Measurements from ENCODE around the gene SHANK3.

SHANK3 gene

DNA sequence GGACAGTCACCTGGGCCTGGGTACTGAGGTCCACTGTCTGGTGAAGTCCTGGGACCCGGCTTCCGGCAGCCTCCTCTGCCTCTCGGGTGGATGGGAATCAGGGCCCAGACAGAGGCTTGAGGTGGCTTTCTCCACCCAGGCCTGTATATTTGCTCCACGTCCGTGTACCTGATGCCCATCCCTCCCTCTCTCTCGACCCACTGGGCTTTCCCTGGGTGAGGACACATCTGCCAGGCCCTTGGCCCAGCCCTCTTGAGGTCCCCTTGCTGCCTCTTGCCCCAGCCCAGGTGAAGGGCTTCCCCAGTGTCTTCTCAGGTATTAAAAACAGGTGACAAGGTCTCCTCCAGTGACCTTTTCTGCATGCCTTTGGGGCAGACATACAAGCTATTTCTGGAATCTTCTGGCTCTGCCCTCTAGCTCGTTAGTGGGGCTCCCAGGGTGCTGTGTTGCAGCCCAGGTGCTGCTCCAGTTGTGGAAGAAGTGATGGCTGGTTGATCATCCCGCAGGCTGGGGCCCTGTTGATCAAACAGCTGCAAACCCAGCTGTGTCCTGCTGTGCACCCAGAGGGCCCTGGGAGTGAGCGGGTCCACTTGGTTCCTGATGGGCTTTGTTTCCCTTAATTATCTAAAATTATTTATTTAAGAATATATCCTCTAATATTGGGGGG, 39.9 kb downstream of the SHANK3 start:
- no peak for TF ChIP-seq CEBPB (IDR thresholded peaks at IDR 0.05)

GRCh38 chr22:50713008-50713385, 40.4 kb downstream of the SHANK3 start:
- TF ChIP-seq FOXM1 (IDR thresholded peaks at IDR 0.05; ENCODE audit: borderline replicate concordance, low read depth), result no peak
- no peak for TF ChIP-seq ZBTB7A (IDR thresholded peaks at IDR 0.05; ENCODE audit: low read depth)

GRCh38 chr22:50713571-50714056, 41.0 kb downstream of the SHANK3 start:
- TF ChIP-seq TEAD4 (IDR thresholded peaks at IDR 0.05) (no peak), CEBPB (IDR thresholded peaks at IDR 0.05) (no peak), EP300 (IDR thresholded peaks at IDR 0.05; ENCODE audit: borderline replicate concordance) (no peak), TAF1 (IDR thresholded peaks at IDR 0.05; ENCODE audit: low read depth) (no peak), FOXM1 (IDR thresholded peaks at IDR 0.05; ENCODE audit: borderline replicate concordance, low read depth) (no peak), YY1 (IDR thresholded peaks at IDR 0.05; ENCODE audit: low read depth) (no peak), CREB1 (IDR thresholded peaks at IDR 0.05; ENCODE audit: low read depth) (no peak), EGR1 (IDR thresholded peaks at IDR 0.05) (no peak), USF1 (IDR thresholded peaks at IDR 0.05) (no peak), TCF12 (IDR thresholded peaks at IDR 0.05; ENCODE audit: low read depth) (no peak), NFIC (IDR thresholded peaks at IDR 0.05) (no peak)

DNA sequence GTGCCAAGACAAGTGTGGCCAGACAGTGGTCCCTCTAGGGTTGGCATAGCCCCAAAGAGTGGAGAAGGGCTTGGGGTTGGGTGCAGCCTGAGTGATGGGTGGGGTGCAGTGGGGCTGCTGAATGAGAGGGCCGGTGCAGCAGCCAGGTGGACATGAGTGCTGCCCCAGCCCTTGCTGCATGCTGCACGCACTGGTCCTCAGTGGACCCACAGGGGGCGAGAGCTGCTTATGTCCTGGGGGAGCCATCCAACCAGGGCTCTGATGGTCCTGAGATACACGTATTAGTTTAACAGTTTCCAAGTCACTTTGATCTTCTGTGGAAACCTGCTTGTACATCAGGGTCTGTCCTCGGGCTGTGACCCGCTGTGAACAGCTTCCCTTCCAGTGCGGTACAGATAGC, 41.5 kb downstream of the SHANK3 start:
- TF ChIP-seq TEAD4 (IDR thresholded peaks at IDR 0.05) (no peak), EP300 (IDR thresholded peaks at IDR 0.05; ENCODE audit: borderline replicate concordance) (no peak)

GRCh38 chr22:50714631-50715179, 42.1 kb downstream of the SHANK3 start:
- TF ChIP-seq NFIC (IDR thresholded peaks at IDR 0.05), result no peak

GRCh38 chr22:50715250-50715649, 42.6 kb downstream of the SHANK3 start:
- TF ChIP-seq, protein P1, sequence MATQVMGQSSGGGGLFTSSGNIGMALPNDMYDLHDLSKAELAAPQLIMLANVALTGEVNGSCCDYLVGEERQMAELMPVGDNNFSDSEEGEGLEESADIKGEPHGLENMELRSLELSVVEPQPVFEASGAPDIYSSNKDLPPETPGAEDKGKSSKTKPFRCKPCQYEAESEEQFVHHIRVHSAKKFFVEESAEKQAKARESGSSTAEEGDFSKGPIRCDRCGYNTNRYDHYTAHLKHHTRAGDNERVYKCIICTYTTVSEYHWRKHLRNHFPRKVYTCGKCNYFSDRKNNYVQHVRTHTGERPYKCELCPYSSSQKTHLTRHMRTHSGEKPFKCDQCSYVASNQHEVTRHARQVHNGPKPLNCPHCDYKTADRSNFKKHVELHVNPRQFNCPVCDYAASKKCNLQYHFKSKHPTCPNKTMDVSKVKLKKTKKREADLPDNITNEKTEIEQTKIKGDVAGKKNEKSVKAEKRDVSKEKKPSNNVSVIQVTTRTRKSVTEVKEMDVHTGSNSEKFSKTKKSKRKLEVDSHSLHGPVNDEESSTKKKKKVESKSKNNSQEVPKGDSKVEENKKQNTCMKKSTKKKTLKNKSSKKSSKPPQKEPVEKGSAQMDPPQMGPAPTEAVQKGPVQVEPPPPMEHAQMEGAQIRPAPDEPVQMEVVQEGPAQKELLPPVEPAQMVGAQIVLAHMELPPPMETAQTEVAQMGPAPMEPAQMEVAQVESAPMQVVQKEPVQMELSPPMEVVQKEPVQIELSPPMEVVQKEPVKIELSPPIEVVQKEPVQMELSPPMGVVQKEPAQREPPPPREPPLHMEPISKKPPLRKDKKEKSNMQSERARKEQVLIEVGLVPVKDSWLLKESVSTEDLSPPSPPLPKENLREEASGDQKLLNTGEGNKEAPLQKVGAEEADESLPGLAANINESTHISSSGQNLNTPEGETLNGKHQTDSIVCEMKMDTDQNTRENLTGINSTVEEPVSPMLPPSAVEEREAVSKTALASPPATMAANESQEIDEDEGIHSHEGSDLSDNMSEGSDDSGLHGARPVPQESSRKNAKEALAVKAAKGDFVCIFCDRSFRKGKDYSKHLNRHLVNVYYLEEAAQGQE (IDR thresholded peaks at IDR 0.05; ENCODE audit: low read depth), result no peak
- TF ChIP-seq CREB1 (IDR thresholded peaks at IDR 0.05; ENCODE audit: low read depth), result no peak
- no peak for TF ChIP-seq RAD21 (IDR thresholded peaks at IDR 0.05; ENCODE audit: low read depth)
- no peak for TF ChIP-seq FOXM1 (IDR thresholded peaks at IDR 0.05; ENCODE audit: borderline replicate concordance, low read depth)

DNA sequence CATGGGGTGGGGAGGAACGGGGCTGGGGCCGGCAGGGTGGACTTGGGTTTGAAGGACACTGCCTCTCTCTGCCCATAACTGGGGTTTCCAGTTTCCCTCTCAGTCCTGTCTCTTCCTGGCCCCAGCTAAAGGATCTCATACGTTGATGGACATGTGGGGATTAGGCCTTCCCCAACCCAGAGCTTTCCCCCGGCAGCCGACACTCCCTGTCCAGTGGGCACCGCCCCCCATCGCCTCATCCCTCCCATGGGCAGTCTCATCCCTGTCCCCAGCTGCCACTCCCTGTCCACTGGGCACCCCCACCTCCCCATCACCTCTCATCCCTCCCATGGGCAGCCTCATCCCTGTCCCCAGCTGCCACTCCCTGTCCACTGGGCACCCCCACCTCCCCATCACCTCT, 43.2 kb downstream of the SHANK3 start:
- TF ChIP-seq, protein P1 (IDR thresholded peaks at IDR 0.05; ENCODE audit: low read depth), result no peak
- TF ChIP-seq YY1 (IDR thresholded peaks at IDR 0.05; ENCODE audit: low read depth) (no peak), TCF12 (IDR thresholded peaks at IDR 0.05; ENCODE audit: low read depth) (no peak), USF1 (IDR thresholded peaks at IDR 0.05) (no peak)

DNA sequence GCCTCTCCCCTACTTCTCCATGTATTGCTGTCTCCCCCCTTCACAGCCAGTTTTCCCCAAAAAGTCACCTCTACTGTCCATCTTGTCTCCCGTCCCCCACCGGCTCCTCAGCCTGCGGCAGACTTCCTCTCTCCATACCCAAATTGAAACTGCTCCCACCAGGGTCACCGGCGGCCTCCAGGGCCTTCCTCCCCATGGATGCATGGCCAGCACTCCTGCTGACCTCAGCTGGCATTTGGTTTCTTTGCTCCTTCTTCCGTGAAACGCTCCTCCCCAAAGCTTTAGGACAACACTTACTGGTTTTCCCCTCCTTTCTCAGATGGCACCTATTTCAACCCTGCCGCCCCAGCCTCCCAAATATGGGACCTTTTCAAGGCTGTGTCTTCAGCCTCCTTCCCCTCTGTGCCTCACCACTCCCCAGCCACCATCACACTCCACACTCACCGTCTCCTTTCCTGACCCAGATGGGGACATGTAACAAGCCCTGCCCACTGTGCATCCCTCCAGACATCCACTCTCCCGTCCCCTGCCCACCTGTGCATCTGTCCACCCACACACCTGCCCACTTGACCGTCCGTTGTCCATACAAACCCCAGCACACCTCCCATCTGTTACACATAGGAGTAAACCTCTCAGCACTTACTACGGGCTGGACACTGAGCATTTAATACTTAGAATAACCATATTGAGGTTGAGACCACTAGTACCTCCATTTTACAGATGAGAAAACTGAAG, 43.8 kb downstream of the SHANK3 start:
- TF ChIP-seq RAD21 (IDR thresholded peaks at IDR 0.05; ENCODE audit: low read depth) (no peak), TAF1 (IDR thresholded peaks at IDR 0.05; ENCODE audit: low read depth) (no peak), USF1 (IDR thresholded peaks at IDR 0.05) (no peak), TCF12 (IDR thresholded peaks at IDR 0.05; ENCODE audit: low read depth) (no peak)

All from Ishikawa (cell line).